NT2/D1 (cell line): Measurements from ENCODE around the gene OR2S2.
A peak's percentile ranks its signal among the peaks of the same experiment; 100 is the strongest.

Source experiments
- DNase-seq: peaks from one replicate; pipeline ENCODE4 v3.0.0-alpha.2; 2011; ENCODE audit warnings: low read depth, low spot score
- H3K27me3 ChIP-seq: 2 replicates; pipeline ENCODE4 v1.6.0; 2011; ENCODE audit warnings: mild to moderate bottlenecking; ENCODE audit not compliant: insufficient read length, insufficient read depth
- H3K36me3 ChIP-seq: 2 replicates; pipeline ENCODE4 v1.6.1; 2011; ENCODE audit warnings: mild to moderate bottlenecking, low read length, mixed read lengths; ENCODE audit not compliant: insufficient read depth, insufficient read length
- H3K4me1 ChIP-seq: 2 replicates; pipeline ENCODE4 v1.5.1; 2011; ENCODE audit not compliant: insufficient read depth, insufficient read length
- H3K4me3 ChIP-seq: 2 replicates; pipeline ENCODE4 v1.5.1; 2011; ENCODE audit warnings: low read depth; ENCODE audit not compliant: insufficient read length
- H3K9ac ChIP-seq: 2 replicates; pipeline ENCODE4 v1.6.0; 2011; ENCODE audit warnings: low read depth; ENCODE audit not compliant: insufficient read length
- H3K9me3 ChIP-seq: 2 replicates; pipeline ENCODE4 v1.5.1; 2011; ENCODE audit warnings: mild to moderate bottlenecking, low read length; ENCODE audit not compliant: insufficient read depth
- SUZ12 ChIP-seq: IDR thresholded peaks from 2 replicates; pipeline ENCODE4 v1.6.1; 2011; ENCODE audit not compliant: insufficient read length, insufficient read depth; ENCODE audit errors: extremely low read depth
- YY1 ChIP-seq: IDR thresholded peaks from 2 replicates; pipeline ENCODE4 v1.6.1; 2011; ENCODE audit not compliant: insufficient read length, insufficient read depth
- ZNF274 ChIP-seq: IDR thresholded peaks from 2 replicates; pipeline ENCODE4 v1.6.1; 2011; ENCODE audit warnings: mild to moderate bottlenecking, low read depth, low read length

Gene OR2S2

DNA sequence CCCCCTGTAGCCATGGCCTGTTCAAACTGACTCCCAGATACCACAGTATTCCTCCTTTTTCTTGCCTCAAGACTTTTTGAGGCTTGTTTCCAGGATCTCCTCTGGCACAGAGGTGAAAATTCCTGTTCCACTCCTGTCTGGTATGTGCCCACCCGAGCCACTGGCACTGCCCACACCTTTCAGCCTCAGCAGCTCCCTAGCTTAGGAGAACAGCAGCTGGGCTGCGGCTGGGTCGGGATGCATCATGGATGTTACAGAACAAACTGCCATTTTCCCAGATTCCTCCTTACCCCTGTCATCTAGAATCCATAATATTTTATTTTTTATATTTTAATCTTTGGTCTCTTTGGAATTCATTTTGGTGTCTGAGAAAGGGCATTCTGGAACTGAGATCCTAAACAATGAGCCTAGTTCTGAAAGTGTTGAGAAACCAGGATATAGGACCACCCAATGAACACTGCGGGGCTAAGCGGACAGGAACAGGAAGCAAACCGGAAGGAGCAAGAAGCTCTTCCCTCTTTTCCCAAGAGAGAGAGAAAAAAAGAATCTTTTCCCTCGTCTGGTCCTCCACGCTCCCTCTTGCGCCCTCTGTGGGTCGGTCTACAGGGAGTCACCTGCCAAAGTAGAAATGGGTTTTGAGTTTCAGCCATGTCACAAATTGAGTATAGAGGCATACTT is 12.5 kb downstream of the OR2S2 start:
- Histone ChIP-seq H3K4me1 (no peaks in the 10 kb centered on the region), H3K9me3 (no peaks in the 10 kb centered on the region), H3K9ac (no peak overlapping the region), H3K27me3 (no peaks in the 10 kb centered on the region), H3K4me3 (no peak overlapping the region), H3K36me3 (no peaks in the 10 kb centered on the region)
- TF ChIP-seq SUZ12, result no peak
- no peak for TF ChIP-seq ZNF274
- no peak for TF ChIP-seq YY1
- DNase-seq, result peak; percentile 69

DNA sequence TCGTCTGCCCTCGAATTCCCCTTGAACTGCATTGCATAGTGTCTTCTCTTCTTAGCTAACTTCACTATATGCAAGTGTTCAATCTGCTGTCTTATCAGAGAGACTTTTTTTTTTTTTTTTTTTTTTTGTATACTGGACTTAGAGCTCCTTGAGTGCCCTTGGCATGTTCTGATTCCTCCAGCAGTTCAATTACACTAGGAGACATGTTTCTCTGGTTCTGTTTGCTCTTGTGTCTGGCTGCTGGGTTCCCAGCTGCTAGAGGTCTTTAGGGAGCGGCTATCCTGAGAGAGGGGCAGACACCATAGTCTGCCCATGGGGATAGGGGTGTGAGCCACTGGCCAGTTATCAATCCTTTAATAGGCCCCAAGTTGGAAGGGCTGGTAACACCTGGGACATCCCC is 13.1 kb downstream of the OR2S2 start:
- Histone ChIP-seq H3K4me1 (no peaks in the 10 kb centered on the region), H3K36me3 (no peaks in the 10 kb centered on the region), H3K9me3 (no peaks in the 10 kb centered on the region), H3K4me3 (no peak overlapping the region), H3K27me3 (no peaks in the 10 kb centered on the region), H3K9ac (no peak overlapping the region)
- TF ChIP-seq YY1, result no peak
- TF ChIP-seq SUZ12, result no peak
- no peak for TF ChIP-seq ZNF274
- no peak for DNase-seq

DNA sequence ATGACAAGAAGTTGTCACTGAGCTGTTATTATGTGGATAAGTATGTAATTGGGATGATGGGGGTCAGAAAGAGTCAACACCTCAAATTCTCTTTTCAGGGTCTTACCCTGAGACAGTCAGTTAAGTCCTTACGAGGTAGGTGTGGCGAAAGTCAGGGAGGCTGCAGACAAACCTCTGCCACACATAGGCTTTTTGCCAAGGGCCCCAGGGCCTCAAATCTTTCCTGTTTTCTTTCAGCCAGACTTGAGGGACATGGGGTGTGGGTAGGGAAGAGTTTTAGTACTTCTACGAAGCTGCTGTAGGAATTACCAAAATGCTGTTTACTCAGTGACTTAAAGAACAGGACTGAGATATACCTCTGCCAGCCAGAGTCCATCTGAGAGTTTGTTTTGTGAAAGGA is 13.8 kb downstream of the OR2S2 start:
- no peak for DNase-seq

DNA sequence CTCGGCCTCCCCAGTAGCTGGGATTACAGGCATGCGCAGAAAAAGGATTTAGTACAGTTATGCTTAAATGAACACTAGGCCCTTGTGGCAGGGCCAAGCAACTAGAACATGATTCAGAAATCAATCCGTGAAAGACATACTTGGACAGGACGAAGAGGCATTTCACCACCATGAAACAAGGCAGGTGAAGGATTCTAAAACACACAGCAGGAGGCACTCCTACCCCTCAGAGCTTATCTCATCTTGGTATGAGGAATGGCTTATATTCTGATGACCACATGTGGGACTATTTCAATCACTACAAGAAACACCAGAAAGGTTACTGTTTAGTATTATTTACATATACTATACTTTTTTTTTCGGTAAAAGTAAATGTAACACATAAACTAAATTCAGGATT is 15.7 kb downstream of the OR2S2 start:
- H3K27me3 ChIP-seq, result no peaks in the 10 kb centered on the region
- TF ChIP-seq SUZ12, result no peak
- no peak for TF ChIP-seq YY1
- no peak for TF ChIP-seq ZNF274
- H3K36me3 ChIP-seq, result no peaks in the 10 kb centered on the region
- H3K9me3 ChIP-seq, result no peaks in the 10 kb centered on the region
- DNase-seq, result no peak
- H3K4me3 ChIP-seq, result no peak overlapping the region
- no peaks in the 10 kb centered on the region for H3K4me1 ChIP-seq
- no peak overlapping the region for H3K9ac ChIP-seq

More for the DNA sequence above, 13.8 kb downstream of the OR2S2 start:
- H3K27me3 ChIP-seq, result no peaks in the 10 kb centered on the region
- no peak overlapping the region for H3K9ac ChIP-seq
- no peak for TF ChIP-seq SUZ12
- H3K9me3 ChIP-seq, result no peaks in the 10 kb centered on the region
- H3K4me3 ChIP-seq, result no peak overlapping the region
- no peaks in the 10 kb centered on the region for H3K36me3 ChIP-seq
- no peaks in the 10 kb centered on the region for H3K4me1 ChIP-seq

DNA sequence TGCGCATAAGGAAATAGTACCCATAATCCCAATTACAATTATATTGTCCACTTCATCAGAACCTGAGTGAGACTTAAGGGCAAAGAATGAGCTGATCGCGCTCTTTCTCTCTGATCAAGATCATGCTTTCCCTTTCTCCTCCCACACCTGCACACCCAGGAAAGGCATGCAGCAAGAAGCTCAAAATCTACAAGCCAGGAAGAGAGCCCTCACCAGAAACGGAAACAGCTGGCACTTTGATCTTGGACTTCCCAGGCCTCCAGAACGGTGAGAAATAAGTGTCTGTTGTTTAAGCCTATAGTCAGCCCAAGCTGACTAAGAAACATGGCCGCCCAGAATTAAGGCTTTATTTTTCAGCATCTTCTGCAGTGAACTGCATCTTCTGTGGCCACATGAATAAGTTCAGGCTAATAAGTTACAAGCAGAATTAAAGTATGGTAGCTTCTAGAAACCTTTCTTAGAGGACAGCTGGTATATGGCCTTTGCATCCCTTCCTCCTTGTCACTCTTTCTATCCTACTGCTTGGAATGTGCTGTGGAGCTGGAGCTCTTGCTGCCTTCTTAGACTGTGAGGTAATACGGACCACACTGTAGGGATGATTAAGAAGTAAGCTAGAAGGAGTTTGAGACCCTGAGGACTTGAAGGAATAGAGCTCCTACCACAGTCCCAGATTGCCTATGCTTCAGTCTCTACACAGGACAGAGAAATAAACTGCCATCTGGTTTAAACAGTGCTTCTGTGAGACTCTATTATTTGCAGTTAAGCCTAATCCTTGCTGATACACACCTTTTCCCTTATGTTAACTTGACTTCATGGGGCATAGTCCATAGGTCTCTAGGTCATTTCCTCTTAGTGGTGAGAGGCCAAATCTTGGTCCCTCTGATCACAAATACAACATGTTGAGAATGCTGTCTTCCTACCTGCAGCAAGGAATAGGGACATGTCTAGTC is 17.2 kb downstream of the OR2S2 start:
- Histone ChIP-seq H3K27me3 (no peaks in the 10 kb centered on the region), H3K9ac (no peak overlapping the region), H3K4me3 (no peak overlapping the region), H3K36me3 (no peaks in the 10 kb centered on the region), H3K9me3 (no peaks in the 10 kb centered on the region), H3K4me1 (no peaks in the 10 kb centered on the region)
- no peak for DNase-seq
- no peak for TF ChIP-seq ZNF274
- TF ChIP-seq YY1, result no peak
- TF ChIP-seq SUZ12, result no peak

DNA sequence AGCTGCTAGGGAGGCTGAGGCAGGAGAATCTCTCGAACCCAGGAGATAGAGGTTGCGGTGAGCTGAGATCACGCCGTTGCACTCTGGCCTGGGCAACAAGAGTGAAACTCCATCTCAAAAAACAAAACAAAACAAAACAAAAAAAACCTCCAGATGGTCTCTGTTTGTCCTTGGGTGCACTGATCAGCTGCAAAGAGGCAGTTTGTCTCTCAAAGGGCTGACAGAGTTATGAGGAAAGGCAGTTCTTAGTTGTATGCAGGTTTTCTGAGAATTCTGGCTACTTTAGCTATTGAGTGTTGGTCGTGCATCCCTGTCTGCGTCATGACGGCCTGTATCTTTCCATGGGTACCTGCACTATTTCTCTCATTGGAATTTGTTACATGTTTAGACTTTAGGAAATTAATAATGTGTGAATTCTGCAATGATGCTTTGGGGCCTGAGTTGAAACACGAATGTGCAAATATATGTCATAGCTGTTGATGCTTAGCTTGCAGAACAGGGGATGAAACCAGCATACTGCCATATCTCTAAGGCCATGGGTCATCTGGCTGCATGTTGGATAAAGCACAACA is 18.2 kb downstream of the OR2S2 start:
- TF ChIP-seq SUZ12, result no peak
- TF ChIP-seq ZNF274, result no peak
- no peak for TF ChIP-seq YY1
- no peak for DNase-seq

DNA sequence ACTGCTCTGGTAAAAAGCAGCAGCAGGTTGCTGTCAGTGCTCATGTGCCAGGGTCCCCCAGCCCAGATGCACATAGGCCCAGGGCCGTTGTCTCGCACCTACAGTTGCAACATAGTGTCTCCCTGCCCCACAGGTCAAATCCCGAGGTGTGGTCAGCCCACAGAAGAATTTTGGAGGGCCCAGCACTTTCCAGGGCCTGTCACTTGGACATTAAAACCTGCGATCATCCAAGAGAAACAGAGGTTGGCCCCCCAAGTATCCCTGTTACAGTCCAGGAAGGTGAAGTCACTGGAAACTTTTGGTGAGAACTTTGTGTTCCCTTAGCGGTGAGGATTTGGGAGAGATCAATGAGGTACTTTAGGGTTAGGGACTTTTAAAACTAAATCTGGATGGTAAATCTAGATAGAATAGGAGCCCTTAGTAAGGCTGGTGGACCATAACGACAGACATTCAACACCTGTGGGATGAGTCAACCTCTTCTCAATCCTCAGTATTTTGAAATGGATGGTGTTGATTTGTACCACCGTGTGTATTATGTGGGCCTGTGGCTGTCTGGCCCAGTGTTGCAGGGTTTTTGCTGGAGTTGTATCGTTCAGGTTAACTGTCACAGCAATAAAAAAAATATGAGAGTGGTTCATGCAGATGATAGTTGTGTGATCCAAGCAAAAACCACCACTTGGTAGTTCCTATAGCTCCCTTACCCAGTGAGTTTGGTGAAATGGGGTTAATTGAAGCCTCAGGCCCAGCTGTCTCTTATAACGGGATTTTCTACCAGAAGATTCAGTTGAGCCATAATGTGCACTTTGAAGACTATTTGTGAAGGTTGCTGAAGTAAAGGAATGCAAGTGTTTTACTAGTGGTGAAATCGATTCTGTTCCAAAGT is 19.2 kb downstream of the OR2S2 start:
- DNase-seq, result no peak
- H3K9me3 ChIP-seq, result no peaks in the 10 kb centered on the region
- no peak for TF ChIP-seq ZNF274
- no peak for TF ChIP-seq SUZ12
- no peak for TF ChIP-seq YY1
- no peaks in the 10 kb centered on the region for H3K4me1 ChIP-seq
- H3K27me3 ChIP-seq, result no peaks in the 10 kb centered on the region
- no peaks in the 10 kb centered on the region for H3K36me3 ChIP-seq
- H3K4me3 ChIP-seq, result no peak overlapping the region
- H3K9ac ChIP-seq, result no peak overlapping the region

More for the DNA sequence above, 18.2 kb downstream of the OR2S2 start:
- Histone ChIP-seq H3K36me3 (no peaks in the 10 kb centered on the region), H3K27me3 (no peaks in the 10 kb centered on the region), H3K9ac (no peak overlapping the region), H3K4me3 (no peak overlapping the region), H3K9me3 (no peaks in the 10 kb centered on the region), H3K4me1 (no peaks in the 10 kb centered on the region)
